A673 (cell line): ENCODE results near the gene MBD3L4. TPM values are rescaled to one million over a fixed set of nuclear protein-coding genes. Genes with fewer than 3 reads are reported as not detected.
"Not testable (repeated sequence)": the region's sequence is repeated elsewhere in the genome, so short reads cannot be mapped to it uniquely, and the experiment has no call there.

Experiments used
- BruUV-seq: library from RNA; stranded (reverse); fragments of 400-500 nt; replicated peaks from 2 replicates; lab custom pipeline; 2021; lab: Mats Ljungman, UMichigan
- CTCF ChIA-PET: fragments of 300-600 bp; sonication (Branson Sonifier 250); formaldehyde crosslinking; loops from one replicate; lab custom pipeline; 2022; ENCODE audit warnings: antibody characterized with exemption; lab: Charles Lee
- POLR2A ChIA-PET: fragments of 300-600 bp; sonication (Branson Sonifier 250); formaldehyde crosslinking; loops from one replicate; lab custom pipeline; 2022; ENCODE audit warnings: antibody characterized with exemption; ENCODE audit not compliant: low non-redundant PET; lab: Charles Lee
- DNase-seq: peaks from one replicate; pipeline ENCODE4 v3.0.0-alpha.2; 2015; ENCODE audit warnings: low spot score
- H3K27ac ChIP-seq: fragments of 200-600 bp; sonication (generic); 2 replicates; pipeline ENCODE4 v1.5.1; 2016; ENCODE audit warnings: mixed run types, low read depth, mild to moderate bottlenecking, mixed read lengths, antibody characterized with exemption, low read length; ENCODE audit not compliant: poor library complexity, severe bottlenecking
- H3K27me3 ChIP-seq: fragments of 200-600 bp; sonication (generic); replicated peaks from 2 replicates; pipeline ENCODE4 v1.6.1; 2017; ENCODE audit warnings: mixed run types, low read depth, mild to moderate bottlenecking, mixed read lengths, antibody characterized with exemption, low read length; ENCODE audit not compliant: insufficient read depth, poor library complexity
- H3K36me3 ChIP-seq: fragments of 200-600 bp; sonication (generic); 2 replicates; pipeline ENCODE4 v1.6.1; 2016; ENCODE audit warnings: mixed run types, mild to moderate bottlenecking, mixed read lengths, antibody characterized with exemption, low read length; ENCODE audit not compliant: insufficient read depth, poor library complexity, severe bottlenecking
- H3K4me1 ChIP-seq: fragments of 200-600 bp; sonication (generic); 2 replicates; pipeline ENCODE4 v1.6.1; 2017; ENCODE audit warnings: mixed run types, mild to moderate bottlenecking, mixed read lengths, antibody characterized with exemption, low read length; ENCODE audit not compliant: insufficient read depth, poor library complexity, severe bottlenecking
- H3K4me3 ChIP-seq: fragments of 200-600 bp; sonication (generic); 2 replicates; pipeline ENCODE4 v1.5.1; 2016; ENCODE audit warnings: low read depth, mixed run types, mild to moderate bottlenecking, mixed read lengths, low read length; ENCODE audit not compliant: poor library complexity, severe bottlenecking
- H3K9me3 ChIP-seq: fragments of 200-600 bp; sonication (generic); 2 replicates; pipeline ENCODE4 v1.6.1; 2016; ENCODE audit warnings: mixed run types, low read depth, mild to moderate bottlenecking, mixed read lengths, antibody characterized with exemption, low read length; ENCODE audit not compliant: poor library complexity, severe bottlenecking
- CTCF ChIP-seq: fragments of 300-800, 200-600 bp; sonication (generic); conservative IDR thresholded peaks from 2 replicates; pipeline ENCODE4 v1.5.1; 2017; ENCODE audit warnings: low read depth, mild to moderate bottlenecking, antibody characterized with exemption, low read length, moderate library complexity, mixed read lengths
- EZH2 ChIP-seq: fragments of 200-600 bp; sonication (generic); IDR thresholded peaks from 2 replicates; pipeline ENCODE4 v1.6.1; 2017; ENCODE audit warnings: borderline replicate concordance, low read depth, mild to moderate bottlenecking, mixed read lengths, antibody characterized with exemption, low read length; ENCODE audit not compliant: poor library complexity, severe bottlenecking
- intact Hi-C: fragments of 100-400 bp; cut with micrococcal nuclease; formaldehyde crosslinking; loops from one replicate; pipeline ENCODE4 v1.10.0; 2022; ENCODE audit not compliant: unreplicated experiment
- total RNA-seq: library from RNA; stranded (reverse); gene quantifications from 2 replicates; pipeline ENCODE4 v1.2.3, GENCODE V29; 2021

Gene MBD3L4
- total RNA-seq, 1 experiment from 2014 or later, result not detected

GRCh38 chr19:7021331-7021730, 18.6 kb downstream of the MBD3L4 start, which contains the start of gene MBD3L2B:
Gene MBD3L2B, minus strand, starts transcription at chr19:7021431. Its CDS starts 34 bp downstream, at chr19:7021397.
- H3K27me3 ChIP-seq, BruUV-seq, H3K4me3 ChIP-seq, H3K4me1 ChIP-seq, DNase-seq, intact Hi-C loops, H3K27ac ChIP-seq, H3K9me3 ChIP-seq, POLR2A ChIA-PET, H3K36me3 ChIP-seq, CTCF ChIA-PET: not testable (repeated sequence)

GRCh38 chr19:7018828-7019227, 21.2 kb downstream of the MBD3L4 start:
- BruUV-seq, result no TSS peak
- no peaks in the 10 kb centered on the region for H3K4me1 ChIP-seq
- no peak overlapping the region for H3K27ac ChIP-seq
- H3K4me3 ChIP-seq, result no peak overlapping the region
- POLR2A ChIA-PET, result no interaction called here
- no peaks in the 10 kb centered on the region for H3K9me3 ChIP-seq
- intact Hi-C loops, result no loop called here
- H3K36me3 ChIP-seq, result no peaks in the 10 kb centered on the region
- CTCF ChIA-PET, result no interaction called here
- no peaks in the 10 kb centered on the region for H3K27me3 ChIP-seq
- TF ChIP-seq CTCF (no peak), EZH2 (no peak)
- no peak for DNase-seq

- POLR2A ChIA-PET, result no interaction called here
- Histone ChIP-seq H3K4me1 (no peaks in the 10 kb centered on the region), H3K27ac (no peak overlapping the region), H3K27me3 (no peaks in the 10 kb centered on the region), H3K9me3 (no peaks in the 10 kb centered on the region), H3K36me3 (no peaks in the 10 kb centered on the region), H3K4me3 (no peak overlapping the region)
- CTCF ChIA-PET, result no interaction called here
- DNase-seq, result no peak
- TF ChIP-seq CTCF (no peak), EZH2 (no peak)
- no TSS peak for BruUV-seq
- intact Hi-C loops, result no loop called here
Measured at GRCh38 chr19:7013678-7014077, 26.3 kb downstream of the MBD3L4 start.

GRCh38 chr19:7010722-7011593, 29.0 kb downstream of the MBD3L4 start:
- no peaks in the 10 kb centered on the region for H3K4me1 ChIP-seq
- POLR2A ChIA-PET, result no interaction called here
- no peaks in the 10 kb centered on the region for H3K36me3 ChIP-seq
- no peaks in the 10 kb centered on the region for H3K27me3 ChIP-seq
- CTCF ChIA-PET, result no interaction called here
- intact Hi-C loops, result no loop called here
- DNase-seq, result no peak
- no peak overlapping the region for H3K27ac ChIP-seq
- BruUV-seq, result no TSS peak
- no peak overlapping the region for H3K4me3 ChIP-seq
- TF ChIP-seq EZH2, result no peak
- no peak for TF ChIP-seq CTCF
- no peaks in the 10 kb centered on the region for H3K9me3 ChIP-seq
